SK-N-MC (cell line): Measurements from ENCODE around the gene PSMG4.

ENCODE experiments used
- EZH2 ChIP-seq: fragments of 200-600 bp; sonication (generic); IDR thresholded peaks from one replicate; pipeline ENCODE4 v1.6.1; 2017; ENCODE audit warnings: antibody characterized with exemption
- POLR2AphosphoS5 ChIP-seq: IDR thresholded peaks from 2 replicates; pipeline ENCODE4 v1.6.1; 2012; ENCODE audit warnings: mild to moderate bottlenecking, low read depth, low read length, borderline replicate concordance

DNA sequence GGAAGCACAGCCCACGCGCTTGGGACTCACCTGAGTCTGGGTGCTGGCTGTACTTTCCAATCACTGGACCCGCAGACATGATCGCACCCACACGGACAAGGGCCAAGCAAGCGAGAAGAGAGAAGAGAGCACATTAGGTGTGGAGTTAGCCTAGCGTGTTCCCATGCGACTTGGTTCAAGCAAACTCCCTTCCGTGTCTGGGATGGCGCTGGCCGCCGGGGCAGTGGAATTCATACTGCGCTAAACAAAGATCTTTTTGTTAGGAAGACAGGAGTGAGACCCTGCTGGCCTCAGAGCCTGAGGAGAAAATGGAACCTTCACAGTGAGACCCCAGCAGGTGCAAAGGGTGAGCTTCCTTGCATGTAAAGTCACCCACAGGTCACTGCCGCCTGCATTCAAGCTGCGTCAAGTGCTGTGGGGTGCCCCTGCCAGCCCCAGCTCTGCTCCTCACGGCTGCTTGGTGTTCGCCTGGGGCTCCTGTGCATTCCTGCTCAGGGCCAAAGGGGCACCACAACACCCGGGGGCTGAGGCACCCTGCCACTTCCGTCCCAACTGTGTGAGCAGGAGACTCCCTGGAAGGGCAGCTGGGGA is 26.4 kb downstream of the PSMG4 start:
- TF ChIP-seq POLR2AphosphoS5 (no peak), EZH2 (no peak)
